Gastrocnemius medialis (tissue), 4 donors: ENCODE results near the gene MFNG. TPM values are rescaled to one million over a fixed set of nuclear protein-coding genes. Genes with fewer than 3 reads are reported as not detected.
A peak's percentile ranks its signal among the peaks of the same experiment; 100 is the strongest.

Source experiments
- ATAC-seq, 2 donors: fragments of 150-250 bp; one replicate each; pipeline ENCODE4 v1.9.1; 2016
- DNase-seq, 2 donors: peaks; one replicate each; pipeline ENCODE4 v3.0.0-alpha.2; 2019
- H3K27ac ChIP-seq, 4 donors: fragments of 200-600 bp; sonication (generic); 1 replicate in 1 of 4; 2 replicates in 3 of 4; pipeline ENCODE4 v1.5.1; 2016 to 2018; ENCODE audit warnings: mild to moderate bottlenecking in 2 of 4, moderate library complexity in 1 of 4
- H3K27me3 ChIP-seq, 3 donors: fragments of 200-600 bp; sonication (generic) in 2 of 3; 1 replicate in 1 of 3; 2 replicates in 2 of 3; pipeline versions ENCODE4 v1.5.1 to v1.6.0; 2016 to 2019; ENCODE audit warnings: mild to moderate bottlenecking in 1 of 3, moderate library complexity in 1 of 3
- H3K36me3 ChIP-seq, 2 donors: fragments of 200-600 bp; sonication (generic) in 1 of 2; one replicate each; pipeline ENCODE4 v1.5.1; 2017 to 2018
- H3K4me1 ChIP-seq, 2 donors: fragments of 200-600 bp; sonication (generic) in 1 of 2; one replicate each; pipeline ENCODE4 v1.5.1; 2016 to 2017; ENCODE audit warnings: mild to moderate bottlenecking in 2 of 2
- H3K4me3 ChIP-seq, 4 donors: fragments of 200-600 bp; sonication (generic) in 3 of 4; 1 replicate in 1 of 4; 2 replicates in 3 of 4; pipeline ENCODE4 v1.5.1; 2016 to 2019; ENCODE audit warnings: mild to moderate bottlenecking in 2 of 4
- H3K9me3 ChIP-seq, 3 donors: fragments of 200-600 bp; sonication (generic) in 2 of 3; 1 replicate in 1 of 3; 2 replicates in 2 of 3; pipeline ENCODE4 v1.5.1; 2016 to 2019
- POLR2A ChIP-seq, 2 donors: fragments of 450-650 bp; IDR thresholded peaks; one replicate each; pipeline ENCODE4 v1.6.1; 2017; ENCODE audit warnings: antibody characterized with exemption in 2 of 2, mild to moderate bottlenecking in 2 of 2, moderate library complexity in 2 of 2
- in situ Hi-C, 4 donors: fragments of 200-750 bp; cut with MboI; loops; one replicate each; pipeline versions ENCODE4 v1.15.0 to v1.8.0; 2017; ENCODE audit warnings: low sequenced_read_pairs in 4 of 4
- intact Hi-C: fragments of 100-400 bp; cut with DNase I; formaldehyde crosslinking; loops from one replicate; pipeline ENCODE4 v1.15.1; 2023; ENCODE audit warnings: low total_unique reads
- total RNA-seq, 4 donors: library from RNA; depleted of rRNA; stranded (reverse); fragments of >200 nt; gene quantifications; one replicate each; pipeline versions ENCODE4 v1.1.0 to v1.2.3, GENCODE V29; 2016
- TF ChIP-seq, protein P1 (sequence below), 5 experiments: fragments of 450-650 bp in 3 of 5; fragments of 200-600 bp in 2 of 5; sonication (generic) in 2 of 5; IDR thresholded peaks in 4 of 5; conservative IDR thresholded peaks in 1 of 5; 1 replicate in 4 of 5; 2 replicates in 1 of 5; pipeline ENCODE4 v1.5.1; 2016 to 2019; ENCODE audit warnings: antibody characterized with exemption in 5 of 5, mild to moderate bottlenecking in 3 of 5, moderate library complexity in 3 of 5

The MFNG gene
- total RNA-seq, 4 donors from 2014 or later: 2.4 to 7.0 (median 5.2) TPM

DNA sequence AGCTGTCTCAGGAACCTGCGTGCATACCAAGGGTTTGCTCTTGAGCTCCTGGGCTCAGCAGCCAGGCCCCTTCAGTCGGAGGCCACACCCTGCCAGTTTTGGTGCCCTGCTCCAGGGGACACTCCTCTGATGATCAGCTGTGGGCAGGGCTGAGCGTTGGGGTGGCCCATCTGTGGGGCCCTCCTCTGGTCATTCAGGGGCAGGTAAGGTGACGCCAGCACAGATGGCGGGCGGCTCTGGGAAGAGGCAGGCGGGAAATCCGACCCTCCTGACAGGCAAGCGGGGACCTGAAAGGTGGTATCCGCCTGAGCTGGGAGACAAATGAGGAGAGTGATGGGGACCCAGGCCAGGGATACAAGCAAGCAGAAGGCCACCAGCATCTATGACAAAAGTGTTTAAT, 3.8 kb upstream of the MFNG start:
- TF ChIP-seq POLR2A (IDR thresholded peaks at IDR 0.05): no peak
- TF ChIP-seq, protein P1, sequence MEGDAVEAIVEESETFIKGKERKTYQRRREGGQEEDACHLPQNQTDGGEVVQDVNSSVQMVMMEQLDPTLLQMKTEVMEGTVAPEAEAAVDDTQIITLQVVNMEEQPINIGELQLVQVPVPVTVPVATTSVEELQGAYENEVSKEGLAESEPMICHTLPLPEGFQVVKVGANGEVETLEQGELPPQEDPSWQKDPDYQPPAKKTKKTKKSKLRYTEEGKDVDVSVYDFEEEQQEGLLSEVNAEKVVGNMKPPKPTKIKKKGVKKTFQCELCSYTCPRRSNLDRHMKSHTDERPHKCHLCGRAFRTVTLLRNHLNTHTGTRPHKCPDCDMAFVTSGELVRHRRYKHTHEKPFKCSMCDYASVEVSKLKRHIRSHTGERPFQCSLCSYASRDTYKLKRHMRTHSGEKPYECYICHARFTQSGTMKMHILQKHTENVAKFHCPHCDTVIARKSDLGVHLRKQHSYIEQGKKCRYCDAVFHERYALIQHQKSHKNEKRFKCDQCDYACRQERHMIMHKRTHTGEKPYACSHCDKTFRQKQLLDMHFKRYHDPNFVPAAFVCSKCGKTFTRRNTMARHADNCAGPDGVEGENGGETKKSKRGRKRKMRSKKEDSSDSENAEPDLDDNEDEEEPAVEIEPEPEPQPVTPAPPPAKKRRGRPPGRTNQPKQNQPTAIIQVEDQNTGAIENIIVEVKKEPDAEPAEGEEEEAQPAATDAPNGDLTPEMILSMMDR (IDR thresholded peaks at IDR 0.05 in 4 of 5, conservative IDR thresholded peaks at IDR 0.05 in 1 of 5): no peak
- peaks cover 0 to 4% (median 3%) of the 10 kb centered on the region in 3 donors for H3K27me3 ChIP-seq
- no peak for ATAC-seq
- H3K4me1 ChIP-seq: peaks cover 0 to 5% of the 10 kb centered on the region in 2 donors
- no peaks in the 10 kb centered on the region for H3K9me3 ChIP-seq
- in situ Hi-C loops: no loop called here
- H3K27ac ChIP-seq: no peak overlapping the region
- H3K4me3 ChIP-seq: no peak overlapping the region
- H3K36me3 ChIP-seq: no peaks in the 10 kb centered on the region
- DNase-seq: no peak
- intact Hi-C loops: no loop called here

DNA sequence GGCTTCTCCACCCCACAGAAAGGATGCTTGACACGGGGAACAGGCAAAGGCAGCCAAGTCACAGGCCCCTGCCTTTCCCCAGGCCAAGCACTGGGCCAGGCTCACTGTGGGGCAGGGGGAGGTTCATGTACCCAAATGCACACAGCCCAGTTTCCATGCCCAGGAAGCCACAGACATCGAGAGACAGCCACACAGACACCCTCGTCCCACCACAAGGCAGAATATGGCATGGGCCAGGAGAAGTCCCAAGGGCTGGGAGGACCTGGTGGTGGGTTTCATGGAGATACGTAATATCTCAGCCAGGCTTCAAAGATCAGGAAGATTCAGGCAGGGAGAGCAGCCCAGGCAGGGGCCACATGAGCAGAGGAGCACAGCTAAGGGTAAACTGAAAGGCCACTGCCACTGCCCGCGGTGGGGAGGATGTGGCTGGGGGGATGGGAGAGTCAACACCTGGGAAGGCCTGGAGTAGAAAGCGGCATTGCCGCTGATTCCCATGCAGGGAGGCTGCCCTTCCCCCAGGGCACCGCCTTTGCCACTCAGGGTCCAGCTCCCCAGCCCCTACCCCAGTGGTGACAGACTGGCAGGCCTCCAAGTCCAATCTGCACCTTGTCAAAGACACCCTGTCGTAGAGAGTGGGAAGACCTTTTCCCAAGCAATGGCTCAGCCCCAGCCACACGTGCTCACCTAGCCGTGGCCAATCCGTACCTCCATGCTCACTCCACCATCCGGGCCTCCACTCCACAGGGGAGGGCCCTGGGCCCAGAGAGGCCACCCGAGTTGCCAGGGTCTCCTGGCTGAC, 2.4 kb upstream of the MFNG start:
- TF ChIP-seq, protein P1 (IDR thresholded peaks at IDR 0.05 in 4 of 5, conservative IDR thresholded peaks at IDR 0.05 in 1 of 5): no peak
- no peak for TF ChIP-seq POLR2A (IDR thresholded peaks at IDR 0.05)
- in situ Hi-C loops: no loop called here
- no peak for ATAC-seq

DNA sequence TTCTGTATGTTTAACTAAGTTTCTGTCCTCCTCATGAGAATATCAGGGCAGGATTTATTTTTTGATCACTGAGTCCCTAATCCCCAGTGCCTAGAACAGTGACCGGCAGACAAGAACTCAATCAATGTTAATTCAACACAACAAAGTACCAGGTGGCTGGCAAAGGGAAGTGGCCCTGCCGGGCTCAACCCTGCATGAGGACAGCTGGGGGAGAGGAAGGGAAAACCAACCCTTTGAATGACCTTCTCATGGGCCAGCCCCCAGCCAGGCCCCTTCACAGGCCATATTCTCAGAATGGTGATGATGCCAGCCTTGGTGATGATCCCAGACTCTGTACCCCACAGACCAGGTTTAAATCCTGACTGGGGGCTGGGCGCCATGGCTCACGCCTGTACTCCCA, 1.4 kb upstream of the MFNG start:
- Histone ChIP-seq H3K27ac (no peak overlapping the region), H3K27me3 (peaks cover 0 to 8% (median 3%) of the 10 kb centered on the region in 3 donors), H3K9me3 (no peaks in the 10 kb centered on the region), H3K4me1 (peaks cover 5 to 16% of the 10 kb centered on the region in 2 donors), H3K36me3 (no peaks in the 10 kb centered on the region), H3K4me3 (no peak overlapping the region)
- ATAC-seq (no peak), DNase-seq (no peak)
- intact Hi-C loops (no loop called here), in situ Hi-C loops (no loop called here)
- no peak for TF ChIP-seq POLR2A (IDR thresholded peaks at IDR 0.05)
- TF ChIP-seq, protein P1 (IDR thresholded peaks at IDR 0.05 in 4 of 5, conservative IDR thresholded peaks at IDR 0.05 in 1 of 5): no peak

More for the DNA sequence above, 2.4 kb upstream of the MFNG start:
- H3K27ac ChIP-seq: no peak overlapping the region
- no peaks in the 10 kb centered on the region for H3K9me3 ChIP-seq
- intact Hi-C loops: no loop called here
- no peak overlapping the region for H3K4me3 ChIP-seq
- H3K27me3 ChIP-seq: peaks cover 0 to 8% (median 3%) of the 10 kb centered on the region in 3 donors
- H3K36me3 ChIP-seq: no peaks in the 10 kb centered on the region
- H3K4me1 ChIP-seq: peaks cover 5 to 12% of the 10 kb centered on the region in 2 donors
- DNase-seq: no peak

DNA sequence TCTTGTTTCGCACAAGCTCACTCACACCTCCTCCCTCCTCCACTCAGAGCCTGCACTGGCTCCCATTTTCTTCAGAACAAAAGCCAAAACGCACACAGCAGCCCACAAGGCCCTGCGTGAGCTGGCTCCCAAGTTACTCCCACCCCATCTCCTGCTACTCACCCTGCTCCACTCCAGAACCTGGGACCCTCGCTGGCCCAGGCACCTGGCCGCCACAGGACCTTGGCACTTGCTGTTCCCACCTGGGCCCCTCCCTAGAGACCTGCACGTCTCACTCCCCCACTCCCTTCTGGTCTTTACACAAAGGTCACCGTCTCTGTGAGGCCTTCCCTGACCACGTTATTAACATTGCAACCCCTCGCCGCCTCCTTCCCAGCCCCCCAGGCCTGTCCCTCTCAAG, 945 bp upstream of the MFNG start:
- H3K27ac ChIP-seq: peak overlapping the region in 2 of 4 donors; percentile 57 to 74
- in situ Hi-C loops: no loop called here
- H3K27me3 ChIP-seq: peaks cover 0 to 8% (median 3%) of the 10 kb centered on the region in 3 donors
- H3K9me3 ChIP-seq: no peaks in the 10 kb centered on the region
- no peak overlapping the region for H3K4me3 ChIP-seq
- ATAC-seq (no peak), DNase-seq (no peak)
- no peak for TF ChIP-seq POLR2A (IDR thresholded peaks at IDR 0.05)
- TF ChIP-seq, protein P1 (IDR thresholded peaks at IDR 0.05 in 4 of 5, conservative IDR thresholded peaks at IDR 0.05 in 1 of 5): no peak
- intact Hi-C loops: no loop called here
- no peaks in the 10 kb centered on the region for H3K36me3 ChIP-seq
- peaks cover 5 to 16% of the 10 kb centered on the region in 2 donors for H3K4me1 ChIP-seq
